B cell (primary cell): ENCODE data around the gene MAGEB17. TPM values are rescaled to one million over a fixed set of nuclear protein-coding genes. Genes with fewer than 3 reads are reported as not detected.
A peak's percentile ranks its signal among the peaks of the same experiment; 100 is the strongest.

Experiments used
- ATAC-seq: fragments of 200-7000 bp; cut with Tn5 transposase; one replicate; pipeline ENCODE4 v1.10.0; 2021; ENCODE audit warnings: low read depth, mild to moderate bottlenecking, moderate number of reproducible peaks, moderate library complexity
- CTCF ChIA-PET: fragments of 350-600 bp; sonication (Branson Sonifier 250); formaldehyde crosslinking; loops from one replicate; lab custom pipeline; 2021; ENCODE audit warnings: antibody characterized with exemption, inconsistent platforms; lab: Charles Lee
- POLR2A ChIA-PET: fragments of 350-600 bp; sonication (Branson Sonifier 250); formaldehyde crosslinking; loops from one replicate; lab custom pipeline; 2021; ENCODE audit warnings: antibody characterized with exemption; lab: Charles Lee
- DNase-seq: peaks from one replicate; pipeline ENCODE4 v3.0.0; 2013
- H2AFZ ChIP-seq: 2 replicates; pipeline ENCODE4 v1.6.1; 2012; ENCODE audit warnings: mild to moderate bottlenecking, low read depth, low read length; ENCODE audit not compliant: insufficient read depth, poor library complexity, severe bottlenecking
- H3K27ac ChIP-seq, 2 donors: 1 replicate in 1 of 2; 2 replicates in 1 of 2; pipeline ENCODE4 v1.5.1; 2012 to 2013; ENCODE audit warnings: low read length in 2 of 2, mild to moderate bottlenecking in 2 of 2, moderate library complexity in 1 of 2
- H3K27me3 ChIP-seq, 4 experiments: fragments of 200-600 bp in 1 of 4; sonication (generic) in 1 of 4; replicated peaks in 1 of 4; 1 replicate in 2 of 4; 2 replicates in 2 of 4; pipeline versions ENCODE4 v1.6.1 to v1.7.0; 2013 to 2016; ENCODE audit warnings: low read length in 3 of 4, mild to moderate bottlenecking in 2 of 4, mixed read lengths in 1 of 4, moderate library complexity in 1 of 4; ENCODE audit not compliant: insufficient read depth in 4 of 4, control insufficient read depth in 3 of 4; ENCODE audit errors: control extremely low read depth in 1 of 4
- H3K36me3 ChIP-seq, 2 experiments: replicated peaks in 1 of 2; 1 replicate in 1 of 2; 2 replicates in 1 of 2; pipeline versions ENCODE4 v1.6.1 to v1.7.1; 2013; ENCODE audit warnings: low read length in 1 of 2; ENCODE audit not compliant: insufficient read depth in 2 of 2, control insufficient read depth in 1 of 2; ENCODE audit errors: control extremely low read depth in 1 of 2, extremely low read depth in 1 of 2
- H3K4me1 ChIP-seq, 2 donors: fragments of 200-600 bp in 1 of 2; sonication (generic) in 1 of 2; 1 replicate in 1 of 2; 2 replicates in 1 of 2; pipeline versions ENCODE4 v1.5.1 to v1.6.1; 2013 to 2017; ENCODE audit warnings: low read length in 2 of 2; ENCODE audit not compliant: control insufficient read depth in 2 of 2, insufficient read depth in 2 of 2
- H3K4me2 ChIP-seq: replicated peaks from 2 replicates; pipeline ENCODE3; 2012; ENCODE audit warnings: mild to moderate bottlenecking, low read depth, low read length; ENCODE audit not compliant: poor library complexity, severe bottlenecking
- H3K4me3 ChIP-seq, 5 experiments: fragments of 200-600 bp in 1 of 5; sonication (generic) in 1 of 5; 1 replicate in 3 of 5; 2 replicates in 2 of 5; pipeline versions ENCODE4 v1.5.1 to v1.7.0; 2011 to 2016; ENCODE audit warnings: low read length in 4 of 5, mild to moderate bottlenecking in 4 of 5, low read depth in 2 of 5, control low read depth in 1 of 5, moderate library complexity in 1 of 5; ENCODE audit not compliant: insufficient read depth in 1 of 5; ENCODE audit errors: control extremely low read depth in 1 of 5, extremely low read depth in 1 of 5
- H3K79me2 ChIP-seq: fragments of 200-600 bp; sonication (generic); one replicate; pipeline ENCODE4 v1.6.0; 2016; ENCODE audit warnings: low read length; ENCODE audit not compliant: control insufficient read depth, insufficient read depth
- H3K9ac ChIP-seq: fragments of 200-600 bp; sonication (generic); 2 replicates; pipeline ENCODE4 v1.6.1; 2017; ENCODE audit warnings: mild to moderate bottlenecking, low read length, moderate library complexity
- H3K9me3 ChIP-seq, 3 donors: one replicate each; pipeline versions ENCODE4 v1.6.1 to v1.7.1; 2013; ENCODE audit warnings: low read length in 2 of 3; ENCODE audit not compliant: control insufficient read depth in 2 of 3, insufficient read depth in 1 of 3; ENCODE audit errors: control extremely low read depth in 1 of 3
- H4K20me1 ChIP-seq: 2 replicates; pipeline ENCODE4 v1.6.0; 2012; ENCODE audit warnings: mild to moderate bottlenecking, low read length; ENCODE audit not compliant: insufficient read depth, control insufficient read depth, poor library complexity, severe bottlenecking
- H3K27ac Mint-ChIP-seq: one replicate; pipeline ENCODE4 v1.8.0; 2021; ENCODE audit warnings: mixed read lengths
- H3K27me3 Mint-ChIP-seq: one replicate; pipeline ENCODE4 v1.8.0; 2021; ENCODE audit warnings: mixed read lengths
- H3K4me1 Mint-ChIP-seq: one replicate; pipeline ENCODE4 v1.8.0; 2021; ENCODE audit warnings: mixed read lengths
- H3K4me3 Mint-ChIP-seq: one replicate; pipeline ENCODE4 v1.8.0; 2021; ENCODE audit warnings: mixed read lengths
- H3K9me3 Mint-ChIP-seq: one replicate; pipeline ENCODE4 v1.8.0; 2022; ENCODE audit warnings: mixed read lengths; ENCODE audit not compliant: insufficient read depth
- EZH2 ChIP-seq: IDR thresholded peaks from 2 replicates; pipeline ENCODE4 v1.6.1; 2012; ENCODE audit warnings: borderline replicate concordance, low read depth, mild to moderate bottlenecking, moderate library complexity, low read length; ENCODE audit not compliant: insufficient read depth, poor library complexity, severe bottlenecking
- WGBS: methylation state at CpG from one replicate; pipeline ENCODE4 v1.1.5; 2013; ENCODE audit warnings: missing lambda C conversion rate; ENCODE audit not compliant: insufficient coverage; 5-methylcytosine and 5-hydroxymethylcytosine counted together
- intact Hi-C: fragments of 100-400 bp; cut with micrococcal nuclease; formaldehyde crosslinking; loops from one replicate; pipeline ENCODE4 v1.10.0; 2022
- polyA plus RNA-seq: library from polyadenylated mRNA; depleted of rRNA; stranded (reverse); fragments of >200 nt; gene quantifications from 2 replicates; pipeline ENCODE4 v1.2.3, GENCODE V29; 2012
- total RNA-seq, 2 donors: library from RNA; stranded (reverse); fragments of 120-200 nt in 1 of 2; gene quantifications; 1 replicate in 1 of 2; 2 replicates in 1 of 2; pipeline versions ENCODE4 v1.2.3 to v1.2.4, GENCODE V29; 2013 to 2022
- TF ChIP-seq, protein P1 (sequence below): fragments of 200-600 bp; IDR thresholded peaks from one replicate; pipeline ENCODE4 v1.8.0; 2022; ENCODE audit warnings: antibody characterized with exemption, mild to moderate bottlenecking

Gene MAGEB17
- total and polyA plus RNA-seq, 2 donors (not counting 1 experiment from before 2014, with no cell fraction given) = 0.16 TPM; not detected in 1

GRCh38 chrX:16120431-16120830, 46.9 kb upstream of the MAGEB17 start:
- Mint-ChIP-seq H3K9me3 (no peaks in the 10 kb centered on the region), H3K4me1 (peaks cover 28% of the 10 kb centered on the region), H3K4me3 (peak overlapping the region; percentile 64), H3K27ac (peak overlapping the region; percentile 77), H3K27me3 (no peaks in the 10 kb centered on the region)
- intact Hi-C loops = no loop called here
- ChIA-PET POLR2A (no interaction called here), CTCF (interaction anchor here (0.8 to 1.5 kb wide), 3 partner anchors 9 to 265 kb away, joined by 3 to 4 read pairs (median 3); partner anchors contain the start of gene AP1S2)
- ATAC-seq (no peak), DNase-seq (no peak)
- peaks cover 0 to 2% (median 0%) of the 10 kb centered on the region in 3 donors for H3K9me3 ChIP-seq
- no peaks in the 10 kb centered on the region for H3K79me2 ChIP-seq
- H4K20me1 ChIP-seq = no peaks in the 10 kb centered on the region
- no peaks in the 10 kb centered on the region for H3K27me3 ChIP-seq
- no peak overlapping the region for H3K9ac ChIP-seq
- no peak overlapping the region for H3K4me2 ChIP-seq
- WGBS = no CpG with 5 or more reads among the region's 3 CpGs
- H3K27ac ChIP-seq = no peak overlapping the region
- no peak overlapping the region for H2AFZ ChIP-seq
- peaks cover 19 to 27% of the 10 kb centered on the region in 2 donors for H3K4me1 ChIP-seq
- H3K36me3 ChIP-seq = no peaks in the 10 kb centered on the region
- no peak overlapping the region for H3K4me3 ChIP-seq
- TF ChIP-seq EZH2 = no peak
- TF ChIP-seq, protein P1, sequence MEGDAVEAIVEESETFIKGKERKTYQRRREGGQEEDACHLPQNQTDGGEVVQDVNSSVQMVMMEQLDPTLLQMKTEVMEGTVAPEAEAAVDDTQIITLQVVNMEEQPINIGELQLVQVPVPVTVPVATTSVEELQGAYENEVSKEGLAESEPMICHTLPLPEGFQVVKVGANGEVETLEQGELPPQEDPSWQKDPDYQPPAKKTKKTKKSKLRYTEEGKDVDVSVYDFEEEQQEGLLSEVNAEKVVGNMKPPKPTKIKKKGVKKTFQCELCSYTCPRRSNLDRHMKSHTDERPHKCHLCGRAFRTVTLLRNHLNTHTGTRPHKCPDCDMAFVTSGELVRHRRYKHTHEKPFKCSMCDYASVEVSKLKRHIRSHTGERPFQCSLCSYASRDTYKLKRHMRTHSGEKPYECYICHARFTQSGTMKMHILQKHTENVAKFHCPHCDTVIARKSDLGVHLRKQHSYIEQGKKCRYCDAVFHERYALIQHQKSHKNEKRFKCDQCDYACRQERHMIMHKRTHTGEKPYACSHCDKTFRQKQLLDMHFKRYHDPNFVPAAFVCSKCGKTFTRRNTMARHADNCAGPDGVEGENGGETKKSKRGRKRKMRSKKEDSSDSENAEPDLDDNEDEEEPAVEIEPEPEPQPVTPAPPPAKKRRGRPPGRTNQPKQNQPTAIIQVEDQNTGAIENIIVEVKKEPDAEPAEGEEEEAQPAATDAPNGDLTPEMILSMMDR = no peak

GRCh38 chrX:16123222-16123786, 44.0 kb upstream of the MAGEB17 start, which contains the start of gene GRPR:
Gene GRPR, plus strand, starts transcription at chrX:16123565. Its CDS starts 389 bp downstream, at chrX:16123954.
- Histone ChIP-seq H3K9ac (no peak within 1 kb of the TSS), H4K20me1 (no peaks in the 10 kb centered on the region), H3K27me3 (peaks cover 0 to 8% (median 0%) of the 10 kb centered on the region in 4 experiments), H3K27ac (no peak within 1 kb of the TSS), H2AFZ (no peak within 1 kb of the TSS), H3K79me2 (no peaks in the 10 kb centered on the region), H3K4me2 (peak within 1 kb of the TSS; percentile 31), H3K9me3 (peaks cover 0 to 2% (median 0%) of the 10 kb centered on the region in 3 donors), H3K36me3 (no peaks in the 10 kb centered on the region), H3K4me3 (no peak within 1 kb of the TSS), H3K4me1 (peaks cover 19 to 27% of the 10 kb centered on the region in 2 donors)
- POLR2A ChIA-PET = interaction anchor here (0.6 kb wide), 1 partner anchor 22 kb away, joined by 3 read pairs; no protein-coding TSS in a partner anchor
- intact Hi-C loops = no loop called here
- Mint-ChIP-seq H3K27me3 (no peaks in the 10 kb centered on the region), H3K27ac (no peak within 1 kb of the TSS), H3K4me1 (peaks cover 28% of the 10 kb centered on the region), H3K4me3 (no peak within 1 kb of the TSS), H3K9me3 (no peaks in the 10 kb centered on the region)
- CTCF ChIA-PET = interaction anchor here (1.1 to 2.2 kb wide), 8 partner anchors 11 to 268 kb away, joined by 3 to 16 read pairs (median 4); partner anchors contain the start of gene AP1S2
- TF ChIP-seq EZH2 = no peak
- TF ChIP-seq, protein P1 = peak; percentile 68
- 0% methylated on average over 1 of the region's 6 CpGs for WGBS
- DNase-seq (peak; percentile 76), ATAC-seq (peak; percentile 89)
